Psoas muscle (tissue), 8 donors: ENCODE data around the gene IGF1R. TPM values are rescaled to one million over a fixed set of nuclear protein-coding genes. Genes with fewer than 3 reads are reported as not detected.

Experiments used
- ATAC-seq, 4 donors: fragments of 200-7000 bp; cut with Tn5 transposase; one replicate each; pipeline ENCODE4 v1.9.1; 2020; ENCODE audit warnings: moderate library complexity in 3 of 4, mild to moderate bottlenecking in 2 of 4
- DNase-seq, 2 donors: peaks; one replicate each; pipeline ENCODE4 v3.0.0-alpha.2; 2020
- H3K27ac ChIP-seq: fragments of 200-600 bp; one replicate; pipeline ENCODE4 v1.8.0; 2022
- H3K27me3 ChIP-seq, 3 donors: fragments of 200-600 bp in 1 of 3; one replicate each; pipeline versions ENCODE4 v1.6.1 to v1.8.0; 2013 to 2022; ENCODE audit warnings: low read length in 2 of 3, mild to moderate bottlenecking in 2 of 3, moderate library complexity in 1 of 3; ENCODE audit not compliant: insufficient read depth in 3 of 3
- H3K36me3 ChIP-seq, 2 donors: fragments of 200-600 bp in 1 of 2; one replicate each; pipeline versions ENCODE4 v1.6.1 to v1.8.0; 2013 to 2022; ENCODE audit warnings: low read depth in 1 of 2, mild to moderate bottlenecking in 1 of 2, moderate library complexity in 1 of 2; ENCODE audit not compliant: insufficient read depth in 1 of 2
- H3K4me1 ChIP-seq: fragments of 200-600 bp; one replicate; pipeline ENCODE4 v1.8.0; 2022
- H3K4me3 ChIP-seq: fragments of 200-600 bp; one replicate; pipeline ENCODE4 v1.8.0; 2022; ENCODE audit warnings: mild to moderate bottlenecking
- H3K9me3 ChIP-seq: fragments of 200-600 bp; one replicate; pipeline ENCODE4 v1.8.0; 2022
- CTCF ChIP-seq: fragments of 200-600 bp; IDR thresholded peaks from one replicate; pipeline ENCODE4 v1.8.0; 2022; ENCODE audit warnings: antibody characterized with exemption
- WGBS, 3 donors: extraction: QIAGEN DNeasy Blood & Tissue Kit; methylation state at CpG; one replicate each; pipeline versions ENCODE4 v1.1.6 to v1.1.7; 2013; 5-methylcytosine and 5-hydroxymethylcytosine counted together
- intact Hi-C, 2 donors: fragments of 100-400 bp; cut with DNase I; formaldehyde crosslinking; loops; one replicate each; pipeline versions ENCODE4 v1.11.0 to v1.14.2; 2022
- long read RNA-seq, 2 donors: library from polyadenylated mRNA; unstranded; transcript quantifications; one replicate each; pipeline ENCODE4 v2.0.0, GENCODE V29; 2021
- polyA plus RNA-seq, 3 donors: library from polyadenylated mRNA; stranded (reverse); fragments of 200-250 nt; gene quantifications; one replicate each; pipeline ENCODE4 v1.2.3, GENCODE V29; 2013
- total RNA-seq, 4 donors: library from RNA; stranded (reverse); fragmentation: NEBNext Ultra II Directional in 2 of 4; extraction: Animal tissue kit (Norgen Biotek cat#: 25700) in 2 of 4; gene quantifications; one replicate each; pipeline versions ENCODE4 v1.2.1 to v1.2.4, GENCODE V29; 2021 to 2023
- donor health status: healthy with polysubstance abuse.
- donor health status: DM: no; HTN: no; CAD: no; lungs with moderate emphysema.
- donor health status: Bipolar disorder and iron deficiency.
- donor health status: healthy.
- donor health status: DM: yes; HTN: yes; CAD: no.
- donor health status: DM: no; HTN: no; CAD: no.
- donor health status: DM: no; HTN: no; CAD: no.
- donor health status: DM: yes; HTN: yes; CAD: no.

The IGF1R gene
- total RNA-seq (10 to 100 TPM; 12.0 to 20.4 (median 15.9) TPM), polyA plus RNA-seq (1 to 10 TPM; 2.1 to 4.0 (median 2.6) TPM)
- long read RNA-seq, donor 1, partial matches to known transcripts, result 3 of 6 reads
- long read RNA-seq, donor 1, other reads (novel, unspliced or antisense), result 3 of 6 reads
- long read RNA-seq, donor 2, partial matches to known transcripts, result 1 of 6 reads
- long read RNA-seq, donor 2, other reads (novel, unspliced or antisense), result 5 of 6 reads

DNA sequence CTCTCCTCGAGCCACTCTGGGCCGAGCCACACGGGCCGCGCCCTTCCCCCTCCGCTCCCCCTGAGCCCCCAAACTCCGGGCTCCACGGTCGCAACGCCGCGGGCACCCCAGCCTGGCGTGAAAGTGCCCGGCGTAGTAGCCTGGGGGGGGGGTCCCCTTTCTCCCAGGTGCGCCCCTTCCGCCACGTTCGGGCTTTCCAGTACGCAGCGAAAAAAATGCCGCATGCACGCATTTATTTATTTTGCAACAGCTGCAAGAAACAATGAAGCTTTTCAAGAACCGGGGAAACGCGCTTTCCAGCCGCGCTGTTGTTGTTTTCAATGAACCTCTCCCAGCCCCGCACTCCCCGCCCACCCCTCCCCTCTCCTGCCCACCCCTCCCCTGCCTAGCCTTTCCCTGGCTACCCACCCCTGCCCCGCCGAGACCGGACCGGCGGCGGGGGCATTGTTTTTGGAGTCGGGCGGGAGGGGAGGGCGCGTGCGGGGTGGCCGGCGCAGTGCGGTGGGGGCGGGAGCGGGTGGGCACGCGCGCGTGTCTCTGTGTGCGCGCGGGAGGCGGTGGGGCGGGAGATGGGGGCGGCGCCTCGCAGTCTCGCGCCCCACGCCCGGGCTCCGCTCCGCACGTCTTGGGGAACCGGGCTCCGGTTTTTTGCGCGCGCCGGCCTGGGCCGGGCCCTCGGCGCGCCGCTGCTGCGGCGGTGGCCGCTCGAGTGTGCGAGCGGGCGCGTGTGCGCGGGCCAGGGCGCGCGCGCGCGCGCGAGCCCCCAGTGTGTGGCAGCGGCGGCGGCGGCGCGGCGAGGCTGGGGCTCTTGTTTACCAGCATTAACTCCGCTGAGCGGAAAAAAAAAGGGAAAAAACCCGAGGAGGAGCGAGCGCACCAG, at the start of gene IGF1R:
IGF1R (plus strand) TSS at position 766 of the 880 bp plus-strand sequence. CDS start 1,043 bp downstream, outside the sequence.
- 0 to 1% (median 0%) methylated on average over 50 to 106 of the region's 106 CpGs for WGBS, 3 donors
- peak; percentile 88 to 93 for DNase-seq
- no peaks in the 10 kb centered on the region for H3K9me3 ChIP-seq
- H3K4me3 ChIP-seq, result peak within 1 kb of the TSS; percentile 94
- TF ChIP-seq CTCF, result no peak
- H3K27me3 ChIP-seq, result peaks cover 0 to 13% (median 10%) of the 10 kb centered on the region in 3 donors
- H3K36me3 ChIP-seq, result no peaks in the 10 kb centered on the region
- peak within 1 kb of the TSS; percentile 92 for H3K27ac ChIP-seq
- peak; percentile 72 to 88 (median 84) for ATAC-seq
- intact Hi-C loops, result loop anchor here (1.0 to 5.0 kb wide), 4 partner anchors 129 to 414 kb away; no protein-coding TSS in a partner anchor
- H3K4me1 ChIP-seq, result peaks cover 10% of the 10 kb centered on the region

GRCh38 chr15:98599909-98600691, 48.2 kb upstream of the IGF1R start:
- H3K27me3 ChIP-seq, result peaks cover 0 to 17% (median 3%) of the 10 kb centered on the region in 3 donors

GRCh38 chr15:98604983-98605382, 43.4 kb upstream of the IGF1R start:
- Histone ChIP-seq H3K36me3 (no peaks in the 10 kb centered on the region), H3K4me1 (no peaks in the 10 kb centered on the region), H3K27me3 (peaks cover 0 to 5% (median 0%) of the 10 kb centered on the region in 3 donors), H3K9me3 (no peaks in the 10 kb centered on the region), H3K4me3 (no peak overlapping the region), H3K27ac (no peak overlapping the region)
- DNase-seq (no peak), ATAC-seq (no peak)
- 79 to 86% (median 84%) methylated on average over 15 of the region's 15 CpGs for WGBS, 3 donors
- TF ChIP-seq CTCF, result no peak
- intact Hi-C loops, result no loop called here

More at GRCh38 chr15:98599909-98600691, 48.2 kb upstream of the IGF1R start:
- DNase-seq, result peak in 1 of 2 donors; percentile 47
- Histone ChIP-seq H3K4me1 (no peaks in the 10 kb centered on the region), H3K36me3 (no peaks in the 10 kb centered on the region), H3K27ac (no peak overlapping the region), H3K9me3 (no peaks in the 10 kb centered on the region), H3K4me3 (peak overlapping the region; percentile 48)
- TF ChIP-seq CTCF, result no peak
- peak in 2 of 4 donors; percentile 13 to 27 for ATAC-seq
- 19 to 24% (median 20%) methylated on average over 15 of the region's 15 CpGs for WGBS, 3 donors
- intact Hi-C loops, result no loop called here

DNA sequence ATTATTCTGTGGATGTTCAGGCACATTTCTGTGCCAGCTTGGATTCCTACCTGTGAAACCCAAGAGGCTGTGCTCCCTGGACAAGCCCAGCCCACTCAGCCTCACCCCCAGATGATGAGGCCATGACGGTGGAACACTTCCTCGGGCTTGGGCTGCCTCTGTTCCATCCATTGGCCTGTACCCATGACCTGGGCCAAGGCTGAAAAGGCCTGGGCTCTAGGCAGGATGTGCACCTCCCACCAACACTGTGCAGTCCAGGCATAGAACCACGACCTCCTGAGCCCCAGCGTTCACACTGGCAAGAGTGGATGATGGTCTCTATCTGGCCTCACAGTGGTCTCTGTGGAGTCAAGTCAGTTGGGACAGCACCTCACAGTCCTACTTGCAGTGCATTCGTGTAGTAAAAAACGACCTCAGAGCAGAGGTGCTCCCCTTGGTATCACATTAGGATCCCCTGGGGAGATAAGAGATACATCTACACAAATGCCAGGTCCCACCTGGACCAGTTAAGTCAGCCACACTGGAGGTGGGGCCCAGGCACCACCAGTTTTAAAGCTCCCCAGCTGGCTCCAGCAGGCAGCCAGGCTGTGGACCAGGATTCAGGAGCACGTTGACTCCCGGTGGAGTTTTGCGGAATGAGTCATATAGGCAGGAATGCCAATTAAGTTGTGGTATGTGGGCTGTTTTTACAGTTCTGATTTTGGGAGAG, 39.0 kb upstream of the IGF1R start:
- H3K4me3 ChIP-seq, result no peak overlapping the region
- DNase-seq, result no peak
- intact Hi-C loops, result no loop called here
- no peaks in the 10 kb centered on the region for H3K9me3 ChIP-seq
- H3K27ac ChIP-seq, result no peak overlapping the region
- 50 to 61% (median 60%) methylated on average over 9 of the region's 9 CpGs for WGBS, 3 donors
- H3K36me3 ChIP-seq, result no peaks in the 10 kb centered on the region
- H3K4me1 ChIP-seq, result no peaks in the 10 kb centered on the region
- no peak for TF ChIP-seq CTCF
- peaks cover 0 to 10% (median 2%) of the 10 kb centered on the region in 3 donors for H3K27me3 ChIP-seq
- no peak for ATAC-seq
